Neural cell (in vitro differentiated cells): ENCODE results near the gene MDM4. TPM values are rescaled to one million over a fixed set of nuclear protein-coding genes. Genes with fewer than 3 reads are reported as not detected.

Experiments
- H2AFZ ChIP-seq: fragments of 200-600, 300-800 bp; sonication (generic), shearing (Covaris generic); 2 replicates; pipeline ENCODE4 v1.6.0; 2014; ENCODE audit warnings: low read depth, mild to moderate bottlenecking, antibody characterized with exemption, low read length, moderate library complexity
- H3F3A ChIP-seq: fragments of 200-600 bp; shearing (Covaris generic); 2 replicates; pipeline ENCODE4 v1.6.1; 2016; ENCODE audit warnings: mild to moderate bottlenecking, moderate library complexity, mixed read lengths, antibody characterized with exemption, low read length; ENCODE audit not compliant: insufficient read depth, poor library complexity, severe bottlenecking
- H3K27ac ChIP-seq: fragments of 200-600, 300-800 bp; sonication (generic), shearing (Covaris generic); 2 replicates; pipeline ENCODE4 v1.5.1; 2014; ENCODE audit warnings: mild to moderate bottlenecking, low read length, moderate library complexity
- H3K27me3 ChIP-seq: fragments of 300-800, 200-600 bp; sonication (generic), shearing (Covaris generic); 2 replicates; pipeline ENCODE4 v1.6.0; 2014; ENCODE audit warnings: mild to moderate bottlenecking, low read depth, low read length, moderate library complexity; ENCODE audit not compliant: insufficient read depth
- H3K36me3 ChIP-seq: fragments of 300-800, 200-600 bp; sonication (generic), shearing (Covaris generic); 2 replicates; pipeline ENCODE4 v1.5.1; 2014; ENCODE audit warnings: mild to moderate bottlenecking, antibody characterized with exemption, low read length, moderate library complexity; ENCODE audit not compliant: insufficient read depth
- H3K4me2 ChIP-seq: fragments of 300-800, 200-600 bp; sonication (generic), shearing (Covaris generic); 2 replicates; pipeline ENCODE4 v1.6.0; 2014; ENCODE audit warnings: mild to moderate bottlenecking, low read length
- H3K4me3 ChIP-seq: fragments of 300-800, 200-600 bp; sonication (generic), shearing (Covaris generic); 2 replicates; pipeline ENCODE4 v1.5.1; 2014; ENCODE audit warnings: mild to moderate bottlenecking, low read length, moderate library complexity
- H3K79me2 ChIP-seq: fragments of 200-600 bp; shearing (Covaris generic); replicated peaks from 2 replicates; pipeline ENCODE4 v1.6.0; 2014; ENCODE audit warnings: mild to moderate bottlenecking, low read length, moderate library complexity; ENCODE audit not compliant: insufficient read depth
- H3K9ac ChIP-seq: fragments of 300-800, 200-600 bp; sonication (generic), shearing (Covaris generic); 2 replicates; pipeline ENCODE4 v1.6.1; 2016; ENCODE audit warnings: mild to moderate bottlenecking, low read length, mixed read lengths
- H3K9me2 ChIP-seq: fragments of 200-600 bp; shearing (Covaris generic); 2 replicates; pipeline ENCODE4 v1.6.1; 2016; ENCODE audit warnings: mild to moderate bottlenecking, low read length, mixed read lengths; ENCODE audit not compliant: insufficient read depth
- H3K9me3 ChIP-seq: fragments of 200-600, 300-800 bp; sonication (generic), shearing (Covaris generic); 2 replicates; pipeline ENCODE4 v1.6.1; 2016; ENCODE audit warnings: mild to moderate bottlenecking, mixed run types, low read length, moderate library complexity, mixed read lengths
- H4K20me1 ChIP-seq: fragments of 200-600 bp; shearing (Covaris generic); 2 replicates; pipeline ENCODE4 v1.6.1; 2016; ENCODE audit warnings: mild to moderate bottlenecking, mixed run types; ENCODE audit not compliant: insufficient read depth
- EP300 ChIP-seq: fragments of 450-650 bp; conservative IDR thresholded peaks from 2 replicates; pipeline ENCODE4 v1.6.1; 2014; ENCODE audit warnings: antibody characterized with exemption, mild to moderate bottlenecking, moderate library complexity; ENCODE audit not compliant: poor library complexity, severe bottlenecking
- EZH2 ChIP-seq: fragments of 200-600, 300-800 bp; shearing (Covaris generic), sonication (generic); IDR thresholded peaks from 2 replicates; pipeline ENCODE4 v1.6.1; 2014; ENCODE audit warnings: antibody characterized with exemption, low read length, borderline replicate concordance, mild to moderate bottlenecking; ENCODE audit not compliant: insufficient read depth, poor library complexity, severe bottlenecking
- MXI1 ChIP-seq: fragments of 450-650 bp; conservative IDR thresholded peaks from 2 replicates; pipeline ENCODE4 v1.6.1; 2014; ENCODE audit warnings: antibody characterized with exemption, mild to moderate bottlenecking; ENCODE audit not compliant: poor library complexity, severe bottlenecking
- POLR2AphosphoS5 ChIP-seq: IDR thresholded peaks from 2 replicates; pipeline ENCODE4 v1.6.1; 2012
- RAD21 ChIP-seq: fragments of 450-650 bp; conservative IDR thresholded peaks from 2 replicates; pipeline ENCODE4 v1.6.1; 2014; ENCODE audit warnings: antibody characterized with exemption, mild to moderate bottlenecking, moderate library complexity
- SMC3 ChIP-seq: fragments of 450-650 bp; conservative IDR thresholded peaks from 2 replicates; pipeline ENCODE4 v1.6.1; 2014; ENCODE audit warnings: antibody characterized with exemption, mild to moderate bottlenecking, moderate library complexity; ENCODE audit not compliant: poor library complexity
- TAF1 ChIP-seq: IDR thresholded peaks from 2 replicates; pipeline ENCODE4 v1.6.1; 2012; ENCODE audit warnings: low read depth
- polyA plus RNA-seq: library from polyadenylated mRNA; depleted of rRNA; stranded (reverse); fragments of >200 nt; gene quantifications from 2 replicates; pipeline ENCODE4 v1.2.3, GENCODE V29; 2014
- TF ChIP-seq, protein P1 (sequence below): IDR thresholded peaks from 2 replicates; pipeline ENCODE4 v1.6.1; 2012; ENCODE audit warnings: borderline replicate concordance
- TF ChIP-seq, protein P2 (sequence below): fragments of 450-650 bp; IDR thresholded peaks from 2 replicates; pipeline ENCODE4 v1.5.1; 2014; ENCODE audit warnings: antibody characterized with exemption, mild to moderate bottlenecking, moderate library complexity; ENCODE audit not compliant: poor library complexity, severe bottlenecking

The MDM4 gene
- polyA plus RNA-seq, 1 donor from 2014 or later = 36.8 TPM

DNA sequence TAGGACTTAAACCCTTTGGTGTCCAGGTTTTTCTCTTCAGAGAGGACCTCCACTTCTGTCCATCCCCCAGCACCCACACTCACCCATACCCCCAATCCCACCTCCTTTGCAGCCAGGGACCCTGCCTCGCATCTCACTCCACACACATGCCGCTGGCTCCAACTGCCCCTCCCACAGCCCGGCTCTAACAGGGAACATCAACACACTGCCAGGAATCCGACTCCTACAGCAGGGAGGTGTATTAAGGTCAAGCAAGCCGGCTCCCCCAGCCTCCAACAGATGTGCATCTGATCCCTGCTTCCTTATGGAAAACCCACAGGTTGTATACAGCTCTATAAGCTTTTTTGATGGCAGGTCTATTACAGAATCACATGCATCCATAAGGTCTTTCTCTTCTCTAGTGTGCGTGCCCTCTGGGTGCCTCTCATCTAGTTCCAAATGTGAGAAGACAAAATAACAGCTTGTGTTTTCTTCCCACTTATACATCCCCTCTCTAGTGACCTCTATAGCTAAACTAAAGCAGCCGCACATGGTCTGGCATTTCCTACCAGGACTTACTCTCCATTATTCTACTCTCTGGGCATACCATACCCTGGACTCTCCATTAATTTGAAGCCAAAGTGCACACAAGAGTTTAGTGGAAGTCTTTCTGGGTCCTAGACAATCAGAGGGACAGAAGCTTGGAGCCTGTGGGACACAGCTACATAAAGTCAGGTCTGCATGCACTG lies 37.9 kb upstream of the MDM4 start:
- Histone ChIP-seq H3K9me3 (no peaks in the 10 kb centered on the region), H3K27me3 (no peaks in the 10 kb centered on the region), H3K4me3 (no peak overlapping the region), H3K27ac (no peak overlapping the region), H3K9me2 (no peaks in the 10 kb centered on the region), H2AFZ (no peak overlapping the region), H3F3A (no peaks in the 10 kb centered on the region), H3K36me3 (no peaks in the 10 kb centered on the region), H3K79me2 (peaks cover 44% of the 10 kb centered on the region), H3K4me2 (no peak overlapping the region), H4K20me1 (no peaks in the 10 kb centered on the region), H3K9ac (no peak overlapping the region)
- TF ChIP-seq, protein P1, sequence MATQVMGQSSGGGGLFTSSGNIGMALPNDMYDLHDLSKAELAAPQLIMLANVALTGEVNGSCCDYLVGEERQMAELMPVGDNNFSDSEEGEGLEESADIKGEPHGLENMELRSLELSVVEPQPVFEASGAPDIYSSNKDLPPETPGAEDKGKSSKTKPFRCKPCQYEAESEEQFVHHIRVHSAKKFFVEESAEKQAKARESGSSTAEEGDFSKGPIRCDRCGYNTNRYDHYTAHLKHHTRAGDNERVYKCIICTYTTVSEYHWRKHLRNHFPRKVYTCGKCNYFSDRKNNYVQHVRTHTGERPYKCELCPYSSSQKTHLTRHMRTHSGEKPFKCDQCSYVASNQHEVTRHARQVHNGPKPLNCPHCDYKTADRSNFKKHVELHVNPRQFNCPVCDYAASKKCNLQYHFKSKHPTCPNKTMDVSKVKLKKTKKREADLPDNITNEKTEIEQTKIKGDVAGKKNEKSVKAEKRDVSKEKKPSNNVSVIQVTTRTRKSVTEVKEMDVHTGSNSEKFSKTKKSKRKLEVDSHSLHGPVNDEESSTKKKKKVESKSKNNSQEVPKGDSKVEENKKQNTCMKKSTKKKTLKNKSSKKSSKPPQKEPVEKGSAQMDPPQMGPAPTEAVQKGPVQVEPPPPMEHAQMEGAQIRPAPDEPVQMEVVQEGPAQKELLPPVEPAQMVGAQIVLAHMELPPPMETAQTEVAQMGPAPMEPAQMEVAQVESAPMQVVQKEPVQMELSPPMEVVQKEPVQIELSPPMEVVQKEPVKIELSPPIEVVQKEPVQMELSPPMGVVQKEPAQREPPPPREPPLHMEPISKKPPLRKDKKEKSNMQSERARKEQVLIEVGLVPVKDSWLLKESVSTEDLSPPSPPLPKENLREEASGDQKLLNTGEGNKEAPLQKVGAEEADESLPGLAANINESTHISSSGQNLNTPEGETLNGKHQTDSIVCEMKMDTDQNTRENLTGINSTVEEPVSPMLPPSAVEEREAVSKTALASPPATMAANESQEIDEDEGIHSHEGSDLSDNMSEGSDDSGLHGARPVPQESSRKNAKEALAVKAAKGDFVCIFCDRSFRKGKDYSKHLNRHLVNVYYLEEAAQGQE = no peak
- no peak for TF ChIP-seq MXI1

DNA sequence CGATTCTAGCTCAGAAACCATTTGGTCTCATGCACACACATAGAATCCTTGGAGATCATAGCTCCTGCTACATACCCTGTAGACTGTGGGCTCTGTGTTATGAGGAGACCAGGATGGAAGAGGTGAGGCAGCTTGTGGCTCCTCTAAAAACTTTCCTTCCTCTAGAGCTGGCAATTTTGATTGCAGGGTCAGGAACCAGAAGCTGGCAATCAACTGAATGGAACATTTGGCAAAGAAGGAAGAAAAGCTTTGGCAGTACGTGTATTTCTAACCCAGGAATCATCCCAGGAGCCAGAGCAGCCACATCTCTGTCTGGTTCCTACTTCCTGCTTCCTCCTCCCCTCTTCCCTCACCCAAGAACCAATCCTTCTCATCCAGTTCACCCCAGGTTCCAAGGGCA lies 37.3 kb upstream of the MDM4 start:
- H3K79me2 ChIP-seq = peaks cover 44% of the 10 kb centered on the region
- no peak overlapping the region for H3K4me3 ChIP-seq
- TF ChIP-seq RAD21 (no peak), SMC3 (no peak), MXI1 (no peak), EZH2 (no peak), POLR2AphosphoS5 (no peak), TAF1 (no peak), EP300 (no peak)
- TF ChIP-seq, protein P1 = no peak
- TF ChIP-seq, protein P2, sequence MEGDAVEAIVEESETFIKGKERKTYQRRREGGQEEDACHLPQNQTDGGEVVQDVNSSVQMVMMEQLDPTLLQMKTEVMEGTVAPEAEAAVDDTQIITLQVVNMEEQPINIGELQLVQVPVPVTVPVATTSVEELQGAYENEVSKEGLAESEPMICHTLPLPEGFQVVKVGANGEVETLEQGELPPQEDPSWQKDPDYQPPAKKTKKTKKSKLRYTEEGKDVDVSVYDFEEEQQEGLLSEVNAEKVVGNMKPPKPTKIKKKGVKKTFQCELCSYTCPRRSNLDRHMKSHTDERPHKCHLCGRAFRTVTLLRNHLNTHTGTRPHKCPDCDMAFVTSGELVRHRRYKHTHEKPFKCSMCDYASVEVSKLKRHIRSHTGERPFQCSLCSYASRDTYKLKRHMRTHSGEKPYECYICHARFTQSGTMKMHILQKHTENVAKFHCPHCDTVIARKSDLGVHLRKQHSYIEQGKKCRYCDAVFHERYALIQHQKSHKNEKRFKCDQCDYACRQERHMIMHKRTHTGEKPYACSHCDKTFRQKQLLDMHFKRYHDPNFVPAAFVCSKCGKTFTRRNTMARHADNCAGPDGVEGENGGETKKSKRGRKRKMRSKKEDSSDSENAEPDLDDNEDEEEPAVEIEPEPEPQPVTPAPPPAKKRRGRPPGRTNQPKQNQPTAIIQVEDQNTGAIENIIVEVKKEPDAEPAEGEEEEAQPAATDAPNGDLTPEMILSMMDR = no peak
- no peaks in the 10 kb centered on the region for H3K9me2 ChIP-seq
- no peaks in the 10 kb centered on the region for H3F3A ChIP-seq
- H3K9ac ChIP-seq = no peak overlapping the region
- H3K27me3 ChIP-seq = no peaks in the 10 kb centered on the region
- H2AFZ ChIP-seq = no peak overlapping the region
- no peaks in the 10 kb centered on the region for H4K20me1 ChIP-seq
- H3K27ac ChIP-seq = no peak overlapping the region
- H3K9me3 ChIP-seq = no peaks in the 10 kb centered on the region
- H3K36me3 ChIP-seq = no peaks in the 10 kb centered on the region
- no peak overlapping the region for H3K4me2 ChIP-seq
